Activated CD8-positive, alpha-beta memory T cell treated with anti-CD3 and anti-CD28 coated beads, Interleukin-2, amount 50 U/mL, for 4 hours (primary cell): ENCODE results near the gene REPIN1.
A peak's percentile ranks its signal among the peaks of the same experiment; 100 is the strongest.
"Not testable (repeated sequence)": the region's sequence is repeated elsewhere in the genome, so short reads cannot be mapped to it uniquely, and the experiment has no call there.

Experiments used
- DNase-seq: peaks from one replicate; pipeline ENCODE4 v3.0.0-alpha.2; 2020

The REPIN1 gene

GRCh38 chr7:150378115-150378852, 9.7 kb downstream of the REPIN1 start:
- DNase-seq, result peak; percentile 37

GRCh38 chr7:150378853-150379440, 10.3 kb downstream of the REPIN1 start, which contains the start of gene ZNF775:
Gene ZNF775, plus strand, starts transcription at chr7:150379330. Its CDS starts 9,141 bp downstream, at chr7:150388471.
- peak; percentile 90 for DNase-seq

GRCh38 chr7:150379441-150380379, 11.1 kb downstream of the REPIN1 start:
- no peak for DNase-seq

- no peak for DNase-seq
Observed at GRCh38 chr7:150380463-150380862, 11.8 kb downstream of the REPIN1 start.

- DNase-seq, result peak; percentile 7
Observed at GRCh38 chr7:150381096-150381495, 12.5 kb downstream of the REPIN1 start.

GRCh38 chr7:150381785-150382122, 13.1 kb downstream of the REPIN1 start:
- DNase-seq, result peak; percentile 8

- DNase-seq, result peak; percentile 12
Observed at GRCh38 chr7:150382123-150382843, 13.7 kb downstream of the REPIN1 start.

GRCh38 chr7:150382844-150383225, 14.2 kb downstream of the REPIN1 start:
- no peak for DNase-seq

GRCh38 chr7:150383710-150384397, 15.2 kb downstream of the REPIN1 start:
- peak; percentile 9 for DNase-seq

- peak; percentile 6 for DNase-seq
Observed at GRCh38 chr7:150384406-150385301, 16.0 kb downstream of the REPIN1 start.

- no peak for DNase-seq
Observed at GRCh38 chr7:150385302-150385723, 16.7 kb downstream of the REPIN1 start.

- not testable (repeated sequence) for DNase-seq
Observed at GRCh38 chr7:150385884-150386283, 17.3 kb downstream of the REPIN1 start.

- no peak for DNase-seq
Observed at GRCh38 chr7:150388306-150388705, 19.7 kb downstream of the REPIN1 start.

- no peak for DNase-seq
Observed at GRCh38 chr7:150388709-150389531, 20.3 kb downstream of the REPIN1 start.

GRCh38 chr7:150389532-150389816, 20.9 kb downstream of the REPIN1 start:
- no peak for DNase-seq

- no peak for DNase-seq
Observed at GRCh38 chr7:150390205-150390604, 21.6 kb downstream of the REPIN1 start.

GRCh38 chr7:150393325-150393724, 24.7 kb downstream of the REPIN1 start:
- no peak for DNase-seq

GRCh38 chr7:150396426-150396825, 27.8 kb downstream of the REPIN1 start:
- DNase-seq, result no peak

GRCh38 chr7:150396851-150397260, 28.2 kb downstream of the REPIN1 start:
- no peak for DNase-seq

GRCh38 chr7:150397346-150398107, 28.9 kb downstream of the REPIN1 start:
- DNase-seq, result no peak
